B cell (primary cell): ENCODE data around the gene PTPRM. TPM values are rescaled to one million over a fixed set of nuclear protein-coding genes. Genes with fewer than 3 reads are reported as not detected.

Experiments used
- ATAC-seq: fragments of 200-7000 bp; cut with Tn5 transposase; one replicate; pipeline ENCODE4 v1.10.0; 2021; ENCODE audit warnings: low read depth, mild to moderate bottlenecking, moderate number of reproducible peaks, moderate library complexity
- CTCF ChIA-PET: fragments of 350-600 bp; sonication (Branson Sonifier 250); formaldehyde crosslinking; loops from one replicate; lab custom pipeline; 2021; ENCODE audit warnings: antibody characterized with exemption, inconsistent platforms; lab: Charles Lee
- POLR2A ChIA-PET: fragments of 350-600 bp; sonication (Branson Sonifier 250); formaldehyde crosslinking; loops from one replicate; lab custom pipeline; 2021; ENCODE audit warnings: antibody characterized with exemption; lab: Charles Lee
- DNase-seq: peaks from one replicate; pipeline ENCODE4 v3.0.0; 2013
- H2AFZ ChIP-seq: 2 replicates; pipeline ENCODE4 v1.6.1; 2012; ENCODE audit warnings: mild to moderate bottlenecking, low read depth, low read length; ENCODE audit not compliant: insufficient read depth, poor library complexity, severe bottlenecking
- H3K27ac ChIP-seq, 2 donors: 1 replicate in 1 of 2; 2 replicates in 1 of 2; pipeline ENCODE4 v1.5.1; 2012 to 2013; ENCODE audit warnings: low read length in 2 of 2, mild to moderate bottlenecking in 2 of 2, moderate library complexity in 1 of 2
- H3K27me3 ChIP-seq, 4 experiments: fragments of 200-600 bp in 1 of 4; sonication (generic) in 1 of 4; replicated peaks in 1 of 4; 1 replicate in 2 of 4; 2 replicates in 2 of 4; pipeline versions ENCODE4 v1.6.1 to v1.7.0; 2013 to 2016; ENCODE audit warnings: low read length in 3 of 4, mild to moderate bottlenecking in 2 of 4, mixed read lengths in 1 of 4, moderate library complexity in 1 of 4; ENCODE audit not compliant: insufficient read depth in 4 of 4, control insufficient read depth in 3 of 4; ENCODE audit errors: control extremely low read depth in 1 of 4
- H3K36me3 ChIP-seq, 2 experiments: replicated peaks in 1 of 2; 1 replicate in 1 of 2; 2 replicates in 1 of 2; pipeline versions ENCODE4 v1.6.1 to v1.7.1; 2013; ENCODE audit warnings: low read length in 1 of 2; ENCODE audit not compliant: insufficient read depth in 2 of 2, control insufficient read depth in 1 of 2; ENCODE audit errors: control extremely low read depth in 1 of 2, extremely low read depth in 1 of 2
- H3K4me1 ChIP-seq, 2 donors: fragments of 200-600 bp in 1 of 2; sonication (generic) in 1 of 2; 1 replicate in 1 of 2; 2 replicates in 1 of 2; pipeline versions ENCODE4 v1.5.1 to v1.6.1; 2013 to 2017; ENCODE audit warnings: low read length in 2 of 2; ENCODE audit not compliant: control insufficient read depth in 2 of 2, insufficient read depth in 2 of 2
- H3K4me2 ChIP-seq: replicated peaks from 2 replicates; pipeline ENCODE3; 2012; ENCODE audit warnings: mild to moderate bottlenecking, low read depth, low read length; ENCODE audit not compliant: poor library complexity, severe bottlenecking
- H3K4me3 ChIP-seq, 5 experiments: fragments of 200-600 bp in 1 of 5; sonication (generic) in 1 of 5; 1 replicate in 3 of 5; 2 replicates in 2 of 5; pipeline versions ENCODE4 v1.5.1 to v1.7.0; 2011 to 2016; ENCODE audit warnings: low read length in 4 of 5, mild to moderate bottlenecking in 4 of 5, low read depth in 2 of 5, control low read depth in 1 of 5, moderate library complexity in 1 of 5; ENCODE audit not compliant: insufficient read depth in 1 of 5; ENCODE audit errors: control extremely low read depth in 1 of 5, extremely low read depth in 1 of 5
- H3K79me2 ChIP-seq: fragments of 200-600 bp; sonication (generic); one replicate; pipeline ENCODE4 v1.6.0; 2016; ENCODE audit warnings: low read length; ENCODE audit not compliant: control insufficient read depth, insufficient read depth
- H3K9ac ChIP-seq: fragments of 200-600 bp; sonication (generic); 2 replicates; pipeline ENCODE4 v1.6.1; 2017; ENCODE audit warnings: mild to moderate bottlenecking, low read length, moderate library complexity
- H3K9me3 ChIP-seq, 3 donors: one replicate each; pipeline versions ENCODE4 v1.6.1 to v1.7.1; 2013; ENCODE audit warnings: low read length in 2 of 3; ENCODE audit not compliant: control insufficient read depth in 2 of 3, insufficient read depth in 1 of 3; ENCODE audit errors: control extremely low read depth in 1 of 3
- H4K20me1 ChIP-seq: 2 replicates; pipeline ENCODE4 v1.6.0; 2012; ENCODE audit warnings: mild to moderate bottlenecking, low read length; ENCODE audit not compliant: insufficient read depth, control insufficient read depth, poor library complexity, severe bottlenecking
- H3K27ac Mint-ChIP-seq: one replicate; pipeline ENCODE4 v1.8.0; 2021; ENCODE audit warnings: mixed read lengths
- H3K27me3 Mint-ChIP-seq: one replicate; pipeline ENCODE4 v1.8.0; 2021; ENCODE audit warnings: mixed read lengths
- H3K4me1 Mint-ChIP-seq: one replicate; pipeline ENCODE4 v1.8.0; 2021; ENCODE audit warnings: mixed read lengths
- H3K4me3 Mint-ChIP-seq: one replicate; pipeline ENCODE4 v1.8.0; 2021; ENCODE audit warnings: mixed read lengths
- H3K9me3 Mint-ChIP-seq: one replicate; pipeline ENCODE4 v1.8.0; 2022; ENCODE audit warnings: mixed read lengths; ENCODE audit not compliant: insufficient read depth
- CTCF ChIP-seq: fragments of 200-600 bp; IDR thresholded peaks from one replicate; pipeline ENCODE4 v1.8.0; 2022; ENCODE audit warnings: antibody characterized with exemption, mild to moderate bottlenecking
- EZH2 ChIP-seq: IDR thresholded peaks from 2 replicates; pipeline ENCODE4 v1.6.1; 2012; ENCODE audit warnings: borderline replicate concordance, low read depth, mild to moderate bottlenecking, moderate library complexity, low read length; ENCODE audit not compliant: insufficient read depth, poor library complexity, severe bottlenecking
- WGBS: methylation state at CpG from one replicate; pipeline ENCODE4 v1.1.5; 2013; ENCODE audit warnings: missing lambda C conversion rate; ENCODE audit not compliant: insufficient coverage; 5-methylcytosine and 5-hydroxymethylcytosine counted together
- intact Hi-C: fragments of 100-400 bp; cut with micrococcal nuclease; formaldehyde crosslinking; loops from one replicate; pipeline ENCODE4 v1.10.0; 2022
- polyA plus RNA-seq: library from polyadenylated mRNA; depleted of rRNA; stranded (reverse); fragments of >200 nt; gene quantifications from 2 replicates; pipeline ENCODE4 v1.2.3, GENCODE V29; 2012
- total RNA-seq, 2 donors: library from RNA; stranded (reverse); fragments of 120-200 nt in 1 of 2; gene quantifications; 1 replicate in 1 of 2; 2 replicates in 1 of 2; pipeline versions ENCODE4 v1.2.3 to v1.2.4, GENCODE V29; 2013 to 2022

PTPRM gene
- total and polyA plus RNA-seq, 2 donors (not counting 1 experiment from before 2014, with no cell fraction given): 0.20 to 0.89 TPM

- Histone ChIP-seq H3K9me3 (no peaks in the 10 kb centered on the region), H2AFZ (no peak overlapping the region), H3K27me3 (peaks cover 0 to 6% (median 1%) of the 10 kb centered on the region in 4 experiments), H3K9ac (no peak overlapping the region), H4K20me1 (no peaks in the 10 kb centered on the region), H3K27ac (no peak overlapping the region), H3K36me3 (no peaks in the 10 kb centered on the region), H3K4me3 (no peak overlapping the region), H3K4me1 (no peaks in the 10 kb centered on the region), H3K79me2 (no peaks in the 10 kb centered on the region), H3K4me2 (no peak overlapping the region)
- intact Hi-C loops: no loop called here
- TF ChIP-seq CTCF: no peak
- no peak for TF ChIP-seq EZH2
- Mint-ChIP-seq H3K9me3 (peaks cover 2% of the 10 kb centered on the region), H3K4me1 (no peaks in the 10 kb centered on the region), H3K27me3 (peaks cover 6% of the 10 kb centered on the region), H3K27ac (no peak overlapping the region), H3K4me3 (no peak overlapping the region)
- 93% methylated on average over 5 of the region's 9 CpGs for WGBS
- CTCF ChIA-PET: no interaction called here
- DNase-seq (no peak), ATAC-seq (no peak)
- POLR2A ChIA-PET: no interaction called here
Measured at GRCh38 chr18:8279346-8279745, 712.2 kb downstream of the PTPRM start.

GRCh38 chr18:8279781-8280330 is 712.7 kb downstream of the PTPRM start:
- no peak overlapping the region for H3K4me2 ChIP-seq
- H3K27me3 ChIP-seq: peaks cover 0 to 6% (median 1%) of the 10 kb centered on the region in 4 experiments
- CTCF ChIA-PET: no interaction called here
- POLR2A ChIA-PET: no interaction called here
- H3K9ac ChIP-seq: no peak overlapping the region
- no peaks in the 10 kb centered on the region for H3K36me3 ChIP-seq
- no peak overlapping the region for H3K27ac ChIP-seq
- H3K4me1 ChIP-seq: no peaks in the 10 kb centered on the region
- WGBS: 95% methylated on average over 7 of the region's 7 CpGs
- Mint-ChIP-seq H3K27me3 (peaks cover 6% of the 10 kb centered on the region), H3K4me1 (no peaks in the 10 kb centered on the region), H3K27ac (no peak overlapping the region), H3K9me3 (peaks cover 2% of the 10 kb centered on the region), H3K4me3 (no peak overlapping the region)
- H3K4me3 ChIP-seq: no peak overlapping the region
- no peak overlapping the region for H2AFZ ChIP-seq
- no peaks in the 10 kb centered on the region for H3K9me3 ChIP-seq
- ATAC-seq: no peak
- TF ChIP-seq CTCF (no peak), EZH2 (no peak)
- intact Hi-C loops: no loop called here
- no peaks in the 10 kb centered on the region for H3K79me2 ChIP-seq
- DNase-seq: no peak
- no peaks in the 10 kb centered on the region for H4K20me1 ChIP-seq
